ENCODE measurements around the gene CYB561. TPM values are rescaled to one million over a fixed set of nuclear protein-coding genes. Genes with fewer than 3 reads are reported as not detected.
"Not testable (repeated sequence)": the region's sequence is repeated elsewhere in the genome, so short reads cannot be mapped to it uniquely, and the experiment has no call there.

Gene CYB561
- total and polyA plus RNA-seq, 4 donors, result 7.1 to 31.6 (median 15.4) TPM

GRCh38 chr17:63455417-63455816 lies 9.3 kb upstream of the CYB561 start:
- Histone ChIP-seq H3K27me3 (ENCODE audit: control insufficient read depth in 1 of 2, insufficient read depth in 2 of 2, low read length in 1 of 2) (no peaks in the 10 kb centered on the region), H3K9me3 (ENCODE audit: control insufficient read depth, low read length) (no peaks in the 10 kb centered on the region), H3K27ac (ENCODE audit: low read depth in 1 of 2, low read length in 2 of 2) (no peak overlapping the region), H3K4me3 (ENCODE audit: low read length in 2 of 2) (no peak overlapping the region), H3K4me1 (ENCODE audit: control insufficient read depth in 1 of 2, insufficient read depth in 2 of 2, low read length in 2 of 2) (no peaks in the 10 kb centered on the region), H3K36me3 (ENCODE audit: control insufficient read depth in 1 of 2, insufficient read depth in 2 of 2, low read length in 1 of 2) (no peaks in the 10 kb centered on the region)
- ATAC-seq (ENCODE audit: low FRiP score), result no peak
- WGBS, 2 donors, result 51 to 58% methylated on average over 4 of the region's 4 CpGs
- intact Hi-C loops (cut with DNase I), result no loop called here
- no peak for DNase-seq

DNA sequence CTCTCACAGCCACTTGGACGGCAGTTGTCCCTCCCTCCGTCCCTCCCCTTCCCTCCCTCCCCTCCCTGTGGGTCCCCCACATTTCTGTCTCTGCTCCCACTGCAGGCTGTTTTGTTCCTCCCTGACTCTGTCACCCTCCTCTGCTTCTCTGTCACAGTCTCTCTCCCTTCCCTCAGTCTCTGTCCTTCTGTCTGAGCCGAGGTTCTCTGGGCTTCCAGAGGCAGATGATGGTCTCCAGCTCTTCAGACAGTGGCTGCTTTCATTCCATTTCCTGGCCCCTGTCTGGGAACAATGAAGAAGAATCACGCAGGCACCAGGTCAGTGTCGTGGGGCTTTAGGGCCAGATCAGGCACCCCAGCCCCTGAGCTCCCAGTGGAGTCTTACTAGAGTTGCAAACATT lies 8.8 kb upstream of the CYB561 start:
- intact Hi-C loops (cut with DNase I), result no loop called here
- DNase-seq (no peak), ATAC-seq (ENCODE audit: low FRiP score) (no peak)
- 59 to 66% methylated on average over 5 of the region's 5 CpGs for WGBS, 2 donors
- Histone ChIP-seq H3K4me3 (ENCODE audit: low read length in 2 of 2) (no peak overlapping the region), H3K9me3 (ENCODE audit: control insufficient read depth, low read length) (no peaks in the 10 kb centered on the region), H3K36me3 (ENCODE audit: control insufficient read depth in 1 of 2, insufficient read depth in 2 of 2, low read length in 1 of 2) (no peaks in the 10 kb centered on the region), H3K4me1 (ENCODE audit: control insufficient read depth in 1 of 2, insufficient read depth in 2 of 2, low read length in 2 of 2) (no peaks in the 10 kb centered on the region), H3K27ac (ENCODE audit: low read depth in 1 of 2, low read length in 2 of 2) (no peak overlapping the region), H3K27me3 (ENCODE audit: control insufficient read depth in 1 of 2, insufficient read depth in 2 of 2, low read length in 1 of 2) (no peaks in the 10 kb centered on the region)

- intact Hi-C loops (cut with DNase I); H3K36me3 ChIP-seq (ENCODE audit: control insufficient read depth in 1 of 2, insufficient read depth in 2 of 2, low read length in 1 of 2); H3K4me1 ChIP-seq (ENCODE audit: control insufficient read depth in 1 of 2, insufficient read depth in 2 of 2, low read length in 2 of 2); H3K27me3 ChIP-seq (ENCODE audit: control insufficient read depth in 1 of 2, insufficient read depth in 2 of 2, low read length in 1 of 2); H3K9me3 ChIP-seq (ENCODE audit: control insufficient read depth, low read length); DNase-seq; ATAC-seq (ENCODE audit: low FRiP score); H3K4me3 ChIP-seq (ENCODE audit: low read length in 2 of 2); H3K27ac ChIP-seq (ENCODE audit: low read depth in 1 of 2, low read length in 2 of 2): not testable (repeated sequence)
- WGBS, 2 donors, result 75% methylated on average over 6 of the region's 6 CpGs
These were observed 8.3 kb upstream of the CYB561 start for GRCh38 chr17:63454357-63454756.

DNA sequence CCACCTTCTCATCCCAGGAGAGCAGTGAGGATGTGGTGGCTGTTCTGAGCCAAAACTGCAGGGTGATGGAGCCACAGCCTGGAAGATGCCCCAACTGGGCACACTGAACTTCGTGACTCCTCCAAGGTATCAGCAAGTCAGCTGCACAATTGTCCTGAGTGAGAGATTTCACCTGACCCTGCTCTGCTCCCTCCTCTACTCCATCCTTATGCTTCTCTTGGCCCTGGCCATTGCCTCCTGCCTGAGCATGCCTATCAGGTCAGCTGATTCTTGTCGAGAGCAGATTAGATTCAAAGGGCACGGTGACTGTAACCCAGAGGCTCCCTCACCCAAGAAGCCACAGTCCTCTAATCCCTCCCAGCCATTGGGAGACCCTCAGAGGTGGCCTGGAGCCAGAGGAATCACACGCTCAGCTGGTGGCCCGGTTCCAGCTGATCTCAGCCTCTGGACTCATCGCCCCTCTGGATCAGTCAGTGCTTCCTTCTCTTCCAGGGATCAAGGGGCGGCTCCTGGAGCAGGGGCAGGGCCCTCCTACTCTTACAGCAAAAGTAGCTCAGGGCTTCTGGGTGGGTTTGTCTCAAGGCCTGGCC lies 7.0 kb upstream of the CYB561 start:
- H3K27ac ChIP-seq (ENCODE audit: low read depth in 1 of 2, low read length in 2 of 2), result no peak overlapping the region
- no peaks in the 10 kb centered on the region for H3K9me3 ChIP-seq (ENCODE audit: control insufficient read depth, low read length)
- WGBS, 2 donors, result 65 to 69% methylated on average over 7 of the region's 7 CpGs
- no peaks in the 10 kb centered on the region for H3K4me1 ChIP-seq (ENCODE audit: control insufficient read depth in 1 of 2, insufficient read depth in 2 of 2, low read length in 2 of 2)
- ATAC-seq (ENCODE audit: low FRiP score) (no peak), DNase-seq (no peak)
- intact Hi-C loops (cut with DNase I), result no loop called here
- H3K27me3 ChIP-seq (ENCODE audit: control insufficient read depth in 1 of 2, insufficient read depth in 2 of 2, low read length in 1 of 2), result no peaks in the 10 kb centered on the region
- no peaks in the 10 kb centered on the region for H3K36me3 ChIP-seq (ENCODE audit: control insufficient read depth in 1 of 2, insufficient read depth in 2 of 2, low read length in 1 of 2)
- no peak overlapping the region for H3K4me3 ChIP-seq (ENCODE audit: low read length in 2 of 2)

DNA sequence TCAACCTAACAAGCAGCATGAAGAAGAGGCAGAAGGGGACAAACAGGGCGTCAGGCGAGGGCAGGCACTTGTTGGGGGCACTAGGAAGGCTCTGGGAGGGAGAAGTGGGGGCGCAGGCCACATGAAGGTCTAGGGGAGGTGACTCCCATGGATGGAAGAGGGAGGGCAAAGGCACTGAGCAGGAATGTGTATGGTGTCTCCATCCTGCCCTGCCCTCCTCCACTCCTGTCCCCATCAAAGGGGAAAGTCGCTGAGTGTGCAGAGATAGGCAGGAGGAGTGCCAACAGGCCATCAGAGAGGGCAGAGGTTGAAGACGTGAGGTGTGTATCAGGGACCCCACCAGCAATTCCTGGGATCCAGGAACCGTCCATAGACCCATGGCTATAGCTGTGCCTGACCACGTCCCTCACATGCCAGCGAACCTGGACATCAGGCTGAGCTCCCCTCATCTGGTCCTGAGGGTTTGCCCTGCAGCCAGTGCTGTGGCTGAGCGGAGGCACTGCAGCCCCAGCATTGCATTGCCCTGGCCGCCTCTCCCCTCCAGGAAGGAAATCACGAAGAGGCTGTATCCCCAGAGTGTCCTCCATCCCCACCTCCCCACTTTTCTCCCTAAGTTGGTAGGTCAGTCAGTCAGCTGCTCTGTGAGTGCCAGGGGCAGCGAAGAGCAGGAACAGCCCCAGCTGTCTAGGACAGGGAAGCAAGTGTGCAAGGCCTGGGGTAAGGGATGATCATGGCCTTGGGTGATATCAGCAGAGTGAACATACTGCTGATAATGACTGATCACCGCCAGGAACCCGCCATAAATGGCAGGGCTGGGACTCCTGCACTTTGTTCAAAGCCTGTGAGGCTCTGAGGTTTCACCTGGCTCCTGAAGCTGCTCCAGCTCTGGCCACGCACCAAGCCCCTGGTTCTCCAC lies 6.2 kb upstream of the CYB561 start:
- DNase-seq (no peak), ATAC-seq (ENCODE audit: low FRiP score) (no peak)
- no peaks in the 10 kb centered on the region for H3K36me3 ChIP-seq (ENCODE audit: control insufficient read depth in 1 of 2, insufficient read depth in 2 of 2, low read length in 1 of 2)
- 84 to 92% methylated on average over 15 of the region's 15 CpGs for WGBS, 2 donors
- H3K4me3 ChIP-seq (ENCODE audit: low read length in 2 of 2), result no peak overlapping the region
- no peaks in the 10 kb centered on the region for H3K9me3 ChIP-seq (ENCODE audit: control insufficient read depth, low read length)
- no peaks in the 10 kb centered on the region for H3K4me1 ChIP-seq (ENCODE audit: control insufficient read depth in 1 of 2, insufficient read depth in 2 of 2, low read length in 2 of 2)
- H3K27ac ChIP-seq (ENCODE audit: low read depth in 1 of 2, low read length in 2 of 2), result no peak overlapping the region
- H3K27me3 ChIP-seq (ENCODE audit: control insufficient read depth in 1 of 2, insufficient read depth in 2 of 2, low read length in 1 of 2), result no peaks in the 10 kb centered on the region
- intact Hi-C loops (cut with DNase I), result no loop called here

GRCh38 chr17:63451150-63451549 lies 5.0 kb upstream of the CYB561 start:
- Histone ChIP-seq H3K27me3 (ENCODE audit: control insufficient read depth in 1 of 2, insufficient read depth in 2 of 2, low read length in 1 of 2) (no peaks in the 10 kb centered on the region), H3K36me3 (ENCODE audit: control insufficient read depth in 1 of 2, insufficient read depth in 2 of 2, low read length in 1 of 2) (no peaks in the 10 kb centered on the region), H3K4me1 (ENCODE audit: control insufficient read depth in 1 of 2, insufficient read depth in 2 of 2, low read length in 2 of 2) (no peaks in the 10 kb centered on the region), H3K9me3 (ENCODE audit: control insufficient read depth, low read length) (no peaks in the 10 kb centered on the region), H3K4me3 (ENCODE audit: low read length in 2 of 2) (no peak overlapping the region), H3K27ac (ENCODE audit: low read depth in 1 of 2, low read length in 2 of 2) (no peak overlapping the region)
- DNase-seq (no peak), ATAC-seq (ENCODE audit: low FRiP score) (no peak)
- intact Hi-C loops (cut with DNase I), result no loop called here
- WGBS, 2 donors, result 91% methylated on average over 9 to 11 of the region's 11 CpGs

GRCh38 chr17:63450551-63450950 lies 4.4 kb upstream of the CYB561 start:
- DNase-seq (no peak), ATAC-seq (ENCODE audit: low FRiP score) (no peak)
- Histone ChIP-seq H3K27ac (ENCODE audit: low read depth in 1 of 2, low read length in 2 of 2) (no peak overlapping the region), H3K4me3 (ENCODE audit: low read length in 2 of 2) (no peak overlapping the region), H3K4me1 (ENCODE audit: control insufficient read depth in 1 of 2, insufficient read depth in 2 of 2, low read length in 2 of 2) (no peaks in the 10 kb centered on the region), H3K9me3 (ENCODE audit: control insufficient read depth, low read length) (no peaks in the 10 kb centered on the region), H3K36me3 (ENCODE audit: control insufficient read depth in 1 of 2, insufficient read depth in 2 of 2, low read length in 1 of 2) (no peaks in the 10 kb centered on the region), H3K27me3 (ENCODE audit: control insufficient read depth in 1 of 2, insufficient read depth in 2 of 2, low read length in 1 of 2) (no peaks in the 10 kb centered on the region)
- intact Hi-C loops (cut with DNase I), result no loop called here
- WGBS, 2 donors, result 64 to 66% methylated on average over 11 of the region's 11 CpGs

DNA sequence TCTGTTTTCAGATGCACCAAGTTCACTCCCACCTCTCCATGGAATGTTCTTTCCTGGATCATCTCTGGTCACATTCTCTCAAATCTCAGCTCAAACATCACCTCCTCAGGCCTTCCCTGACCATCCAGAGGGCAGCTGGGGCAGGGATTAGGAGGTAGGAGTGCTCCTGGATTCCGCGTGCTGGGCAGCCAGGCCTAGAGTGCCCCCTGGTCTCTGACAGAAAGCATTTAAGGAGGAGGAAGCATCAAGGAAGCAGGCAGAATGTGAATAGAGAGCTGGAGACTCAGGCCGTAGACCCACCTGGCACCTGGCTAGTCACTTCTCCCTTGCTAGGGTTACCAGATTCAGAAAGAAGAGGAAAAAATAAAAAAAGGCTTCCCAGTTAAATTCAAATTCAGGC lies 2.5 kb upstream of the CYB561 start:
- Histone ChIP-seq H3K36me3 (ENCODE audit: control insufficient read depth in 1 of 2, insufficient read depth in 2 of 2, low read length in 1 of 2) (no peaks in the 10 kb centered on the region), H3K27ac (ENCODE audit: low read depth in 1 of 2, low read length in 2 of 2) (no peak overlapping the region), H3K9me3 (ENCODE audit: control insufficient read depth, low read length) (no peaks in the 10 kb centered on the region), H3K4me3 (ENCODE audit: low read length in 2 of 2) (no peak overlapping the region), H3K4me1 (ENCODE audit: control insufficient read depth in 1 of 2, insufficient read depth in 2 of 2, low read length in 2 of 2) (no peaks in the 10 kb centered on the region), H3K27me3 (ENCODE audit: control insufficient read depth in 1 of 2, insufficient read depth in 2 of 2, low read length in 1 of 2) (no peaks in the 10 kb centered on the region)
- DNase-seq, result no peak
- 96 to 99% methylated on average over 3 of the region's 3 CpGs for WGBS, 2 donors
- intact Hi-C loops (cut with DNase I), result no loop called here
- no peak for ATAC-seq (ENCODE audit: low FRiP score)

- no peak overlapping the region for H3K27ac ChIP-seq (ENCODE audit: low read depth in 1 of 2, low read length in 2 of 2)
- intact Hi-C loops (cut with DNase I), result no loop called here
- 50 to 58% methylated on average over 11 to 12 of the region's 12 CpGs for WGBS, 2 donors
- H3K9me3 ChIP-seq (ENCODE audit: control insufficient read depth, low read length), result no peaks in the 10 kb centered on the region
- no peaks in the 10 kb centered on the region for H3K36me3 ChIP-seq (ENCODE audit: control insufficient read depth in 1 of 2, insufficient read depth in 2 of 2, low read length in 1 of 2)
- no peaks in the 10 kb centered on the region for H3K27me3 ChIP-seq (ENCODE audit: control insufficient read depth in 1 of 2, insufficient read depth in 2 of 2, low read length in 1 of 2)
- no peak overlapping the region for H3K4me3 ChIP-seq (ENCODE audit: low read length in 2 of 2)
- no peaks in the 10 kb centered on the region for H3K4me1 ChIP-seq (ENCODE audit: control insufficient read depth in 1 of 2, insufficient read depth in 2 of 2, low read length in 2 of 2)
- ATAC-seq (ENCODE audit: low FRiP score) (no peak), DNase-seq (no peak)
These were observed 1.4 kb upstream of the CYB561 start for GRCh38 chr17:63447471-63448009.

Data from aorta (tissue), 5 donors.